ENCODE results near the gene SYCP2L.
"Not testable (repeated sequence)": the region's sequence is repeated elsewhere in the genome, so short reads cannot be mapped to it uniquely, and the experiment has no call there.

Gene SYCP2L

GRCh38 chr6:10979603-10980002 lies 92.8 kb downstream of the SYCP2L start:
- H3F3A ChIP-seq (ENCODE audit: control insufficient read depth, insufficient read depth), result no peaks in the 10 kb centered on the region
- TF ChIP-seq, protein P1, sequence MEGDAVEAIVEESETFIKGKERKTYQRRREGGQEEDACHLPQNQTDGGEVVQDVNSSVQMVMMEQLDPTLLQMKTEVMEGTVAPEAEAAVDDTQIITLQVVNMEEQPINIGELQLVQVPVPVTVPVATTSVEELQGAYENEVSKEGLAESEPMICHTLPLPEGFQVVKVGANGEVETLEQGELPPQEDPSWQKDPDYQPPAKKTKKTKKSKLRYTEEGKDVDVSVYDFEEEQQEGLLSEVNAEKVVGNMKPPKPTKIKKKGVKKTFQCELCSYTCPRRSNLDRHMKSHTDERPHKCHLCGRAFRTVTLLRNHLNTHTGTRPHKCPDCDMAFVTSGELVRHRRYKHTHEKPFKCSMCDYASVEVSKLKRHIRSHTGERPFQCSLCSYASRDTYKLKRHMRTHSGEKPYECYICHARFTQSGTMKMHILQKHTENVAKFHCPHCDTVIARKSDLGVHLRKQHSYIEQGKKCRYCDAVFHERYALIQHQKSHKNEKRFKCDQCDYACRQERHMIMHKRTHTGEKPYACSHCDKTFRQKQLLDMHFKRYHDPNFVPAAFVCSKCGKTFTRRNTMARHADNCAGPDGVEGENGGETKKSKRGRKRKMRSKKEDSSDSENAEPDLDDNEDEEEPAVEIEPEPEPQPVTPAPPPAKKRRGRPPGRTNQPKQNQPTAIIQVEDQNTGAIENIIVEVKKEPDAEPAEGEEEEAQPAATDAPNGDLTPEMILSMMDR (IDR thresholded peaks at IDR 0.05; ENCODE audit: low read depth, low read length, poor library complexity, severe bottlenecking), result no peak
- no peak for TF ChIP-seq EZH2phosphoT487 (IDR thresholded peaks at IDR 0.05; ENCODE audit: borderline replicate concordance, low read length)
- no peak overlapping the region for H3K4me2 ChIP-seq (ENCODE audit: low read length)
- peaks cover 7% of the 10 kb centered on the region for H3K27me3 ChIP-seq (ENCODE audit: control insufficient read depth, low read length)
- no peaks in the 10 kb centered on the region for H3K79me2 ChIP-seq (ENCODE audit: control insufficient read depth, low read length)
- H3K4me1 ChIP-seq (ENCODE audit: control insufficient read depth, low read length), result no peaks in the 10 kb centered on the region
- no peaks in the 10 kb centered on the region for H3K9me2 ChIP-seq (replicated peaks; ENCODE audit: control insufficient read depth, low read length)
- H4K20me1 ChIP-seq (ENCODE audit: control insufficient read depth, insufficient read depth, low read depth, low read length), result no peaks in the 10 kb centered on the region
- H3K4me3 ChIP-seq (ENCODE audit: low read length), result no peak overlapping the region
- no peaks in the 10 kb centered on the region for H3K36me3 ChIP-seq (ENCODE audit: control insufficient read depth, low read length)
- H3K27ac ChIP-seq (ENCODE audit: low read depth, low read length), result no peak overlapping the region
- no peaks in the 10 kb centered on the region for H3K9me3 ChIP-seq (ENCODE audit: control insufficient read depth, insufficient read depth, low read length)

GRCh38 chr6:10981409-10981808 lies 94.6 kb downstream of the SYCP2L start:
- H3K27me3 ChIP-seq (ENCODE audit: control insufficient read depth, low read length), result peaks cover 7% of the 10 kb centered on the region

DNA sequence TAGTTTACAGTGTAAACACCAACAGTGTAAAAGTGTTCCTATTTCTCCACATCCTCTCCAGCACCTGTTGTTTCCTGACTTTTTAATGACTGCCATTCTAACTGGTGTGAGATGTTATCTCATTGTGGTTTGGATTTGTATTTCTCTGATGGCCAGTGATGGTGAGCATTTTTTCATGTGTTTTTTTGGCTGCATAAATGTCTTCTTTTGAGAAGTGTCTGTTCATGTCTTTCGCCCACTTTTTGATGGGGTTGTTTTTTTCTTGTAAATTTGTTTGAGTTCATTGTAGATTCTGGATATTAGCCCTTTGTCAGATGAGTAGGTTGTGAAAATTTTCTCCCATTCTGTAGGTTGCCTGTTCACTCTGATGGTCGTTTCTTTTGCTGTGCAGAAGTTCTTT lies 98.1 kb downstream of the SYCP2L start:
- not testable (repeated sequence) for H3K27me3 ChIP-seq (ENCODE audit: control insufficient read depth, low read length); H3K4me2 ChIP-seq (ENCODE audit: low read length); H3K79me2 ChIP-seq (ENCODE audit: control insufficient read depth, low read length); H3K27ac ChIP-seq (ENCODE audit: low read depth, low read length); H3K4me3 ChIP-seq (ENCODE audit: low read length); H3K9me2 ChIP-seq (replicated peaks; ENCODE audit: control insufficient read depth, low read length); H3F3A ChIP-seq (ENCODE audit: control insufficient read depth, insufficient read depth); H4K20me1 ChIP-seq (ENCODE audit: control insufficient read depth, insufficient read depth, low read depth, low read length); H3K36me3 ChIP-seq (ENCODE audit: control insufficient read depth, low read length); H3K4me1 ChIP-seq (ENCODE audit: control insufficient read depth, low read length); H3K9me3 ChIP-seq (ENCODE audit: control insufficient read depth, insufficient read depth, low read length)

More at GRCh38 chr6:10981409-10981808, 94.6 kb downstream of the SYCP2L start:
- H3F3A ChIP-seq (ENCODE audit: control insufficient read depth, insufficient read depth), result no peaks in the 10 kb centered on the region
- H3K36me3 ChIP-seq (ENCODE audit: control insufficient read depth, low read length), result no peaks in the 10 kb centered on the region
- H3K9me2 ChIP-seq (replicated peaks; ENCODE audit: control insufficient read depth, low read length), result no peaks in the 10 kb centered on the region
- no peak overlapping the region for H3K4me3 ChIP-seq (ENCODE audit: low read length)
- H3K9me3 ChIP-seq (ENCODE audit: control insufficient read depth, insufficient read depth, low read length), result no peaks in the 10 kb centered on the region
- H3K79me2 ChIP-seq (ENCODE audit: control insufficient read depth, low read length), result no peaks in the 10 kb centered on the region
- H3K27ac ChIP-seq (ENCODE audit: low read depth, low read length), result no peak overlapping the region
- TF ChIP-seq EZH2phosphoT487 (IDR thresholded peaks at IDR 0.05; ENCODE audit: borderline replicate concordance, low read length), result no peak
- TF ChIP-seq, protein P1 (IDR thresholded peaks at IDR 0.05; ENCODE audit: low read depth, low read length, poor library complexity, severe bottlenecking), result no peak
- no peaks in the 10 kb centered on the region for H3K4me1 ChIP-seq (ENCODE audit: control insufficient read depth, low read length)
- H4K20me1 ChIP-seq (ENCODE audit: control insufficient read depth, insufficient read depth, low read depth, low read length), result no peaks in the 10 kb centered on the region
- H3K4me2 ChIP-seq (ENCODE audit: low read length), result no peak overlapping the region

GRCh38 chr6:10989587-10989986 lies 102.7 kb downstream of the SYCP2L start:
- H3K27ac ChIP-seq (ENCODE audit: low read depth, low read length), result no peak overlapping the region
- no peaks in the 10 kb centered on the region for H3K9me2 ChIP-seq (replicated peaks; ENCODE audit: control insufficient read depth, low read length)
- no peaks in the 10 kb centered on the region for H3K9me3 ChIP-seq (ENCODE audit: control insufficient read depth, insufficient read depth, low read length)
- H3F3A ChIP-seq (ENCODE audit: control insufficient read depth, insufficient read depth), result no peaks in the 10 kb centered on the region
- TF ChIP-seq EZH2phosphoT487 (IDR thresholded peaks at IDR 0.05; ENCODE audit: borderline replicate concordance, low read length), result no peak
- TF ChIP-seq, protein P1 (IDR thresholded peaks at IDR 0.05; ENCODE audit: low read depth, low read length, poor library complexity, severe bottlenecking), result no peak
- peaks cover 7% of the 10 kb centered on the region; the same call in 1 of the 2 replicates for H3K27me3 ChIP-seq (ENCODE audit: control insufficient read depth, low read length)
- H4K20me1 ChIP-seq (ENCODE audit: control insufficient read depth, insufficient read depth, low read depth, low read length), result no peaks in the 10 kb centered on the region
- H3K4me3 ChIP-seq (ENCODE audit: low read length), result no peak overlapping the region
- no peaks in the 10 kb centered on the region for H3K36me3 ChIP-seq (ENCODE audit: control insufficient read depth, low read length)
- H3K4me2 ChIP-seq (ENCODE audit: low read length), result no peak overlapping the region
- H3K79me2 ChIP-seq (ENCODE audit: control insufficient read depth, low read length), result no peaks in the 10 kb centered on the region
- H3K4me1 ChIP-seq (ENCODE audit: control insufficient read depth, low read length), result no peaks in the 10 kb centered on the region
